Psoas muscle (tissue), 8 donors: Measurements from ENCODE around the gene KCP. TPM values are rescaled to one million over a fixed set of nuclear protein-coding genes. Genes with fewer than 3 reads are reported as not detected.

ENCODE experiments used
- ATAC-seq, 4 donors: fragments of 200-7000 bp; cut with Tn5 transposase; one replicate each; pipeline ENCODE4 v1.9.1; 2020; ENCODE audit warnings: moderate library complexity in 3 of 4, mild to moderate bottlenecking in 2 of 4
- DNase-seq, 2 donors: peaks; one replicate each; pipeline ENCODE4 v3.0.0-alpha.2; 2020
- H3K27ac ChIP-seq: fragments of 200-600 bp; one replicate; pipeline ENCODE4 v1.8.0; 2022
- H3K27me3 ChIP-seq, 3 donors: fragments of 200-600 bp in 1 of 3; one replicate each; pipeline versions ENCODE4 v1.6.1 to v1.8.0; 2013 to 2022; ENCODE audit warnings: low read length in 2 of 3, mild to moderate bottlenecking in 2 of 3, moderate library complexity in 1 of 3; ENCODE audit not compliant: insufficient read depth in 3 of 3
- H3K36me3 ChIP-seq, 2 donors: fragments of 200-600 bp in 1 of 2; one replicate each; pipeline versions ENCODE4 v1.6.1 to v1.8.0; 2013 to 2022; ENCODE audit warnings: low read depth in 1 of 2, mild to moderate bottlenecking in 1 of 2, moderate library complexity in 1 of 2; ENCODE audit not compliant: insufficient read depth in 1 of 2
- H3K4me1 ChIP-seq: fragments of 200-600 bp; one replicate; pipeline ENCODE4 v1.8.0; 2022
- H3K4me3 ChIP-seq: fragments of 200-600 bp; one replicate; pipeline ENCODE4 v1.8.0; 2022; ENCODE audit warnings: mild to moderate bottlenecking
- H3K9me3 ChIP-seq: fragments of 200-600 bp; one replicate; pipeline ENCODE4 v1.8.0; 2022
- CTCF ChIP-seq: fragments of 200-600 bp; IDR thresholded peaks from one replicate; pipeline ENCODE4 v1.8.0; 2022; ENCODE audit warnings: antibody characterized with exemption
- WGBS, 3 donors: extraction: QIAGEN DNeasy Blood & Tissue Kit; methylation state at CpG; one replicate each; pipeline versions ENCODE4 v1.1.6 to v1.1.7; 2013; 5-methylcytosine and 5-hydroxymethylcytosine counted together
- intact Hi-C, 2 donors: fragments of 100-400 bp; cut with DNase I; formaldehyde crosslinking; loops; one replicate each; pipeline versions ENCODE4 v1.11.0 to v1.14.2; 2022
- polyA plus RNA-seq, 3 donors: library from polyadenylated mRNA; stranded (reverse); fragments of 200-250 nt; gene quantifications; one replicate each; pipeline ENCODE4 v1.2.3, GENCODE V29; 2013
- total RNA-seq, 4 donors: library from RNA; stranded (reverse); fragmentation: NEBNext Ultra II Directional in 2 of 4; extraction: Animal tissue kit (Norgen Biotek cat#: 25700) in 2 of 4; gene quantifications; one replicate each; pipeline versions ENCODE4 v1.2.1 to v1.2.4, GENCODE V29; 2021 to 2023
- donor health status: healthy with polysubstance abuse.
- donor health status: DM: no; HTN: no; CAD: no; lungs with moderate emphysema.
- donor health status: Bipolar disorder and iron deficiency.
- donor health status: healthy.
- donor health status: DM: yes; HTN: yes; CAD: no.
- donor health status: DM: no; HTN: no; CAD: no.
- donor health status: DM: no; HTN: no; CAD: no.
- donor health status: DM: yes; HTN: yes; CAD: no.

KCP gene
- total and polyA plus RNA-seq, 7 donors: 0.03 to 0.34 (median 0.15) TPM

GRCh38 chr7:128900237-128900636 lies 10.3 kb downstream of the KCP start:
- H3K27ac ChIP-seq: no peak overlapping the region
- intact Hi-C loops: no loop called here
- no peak for DNase-seq
- H3K36me3 ChIP-seq: no peaks in the 10 kb centered on the region
- no peak overlapping the region for H3K4me3 ChIP-seq
- H3K27me3 ChIP-seq: no peaks in the 10 kb centered on the region
- no peak for ATAC-seq
- WGBS, 3 donors: 51 to 58% (median 58%) methylated on average over 1 of the region's 1 CpG
- H3K4me1 ChIP-seq: no peaks in the 10 kb centered on the region
- H3K9me3 ChIP-seq: peaks cover 9% of the 10 kb centered on the region
- TF ChIP-seq CTCF: no peak

GRCh38 chr7:128899392-128899791 lies 11.1 kb downstream of the KCP start:
- intact Hi-C loops: no loop called here

GRCh38 chr7:128895320-128895719 lies 15.2 kb downstream of the KCP start:
- H3K27ac ChIP-seq: no peak overlapping the region
- intact Hi-C loops: no loop called here
- 66 to 78% (median 78%) methylated on average over 3 of the region's 3 CpGs for WGBS, 3 donors
- TF ChIP-seq CTCF: no peak
- no peak for ATAC-seq
- H3K9me3 ChIP-seq: peaks cover 9% of the 10 kb centered on the region
- no peaks in the 10 kb centered on the region for H3K4me1 ChIP-seq
- no peak for DNase-seq
- peaks cover 0 to 13% (median 1%) of the 10 kb centered on the region in 3 donors for H3K27me3 ChIP-seq
- H3K36me3 ChIP-seq: no peaks in the 10 kb centered on the region
- H3K4me3 ChIP-seq: no peak overlapping the region

More at GRCh38 chr7:128899392-128899791, 11.1 kb downstream of the KCP start:
- H3K36me3 ChIP-seq: no peaks in the 10 kb centered on the region
- no peaks in the 10 kb centered on the region for H3K27me3 ChIP-seq
- DNase-seq (no peak), ATAC-seq (no peak)
- no peak overlapping the region for H3K27ac ChIP-seq
- no peak for TF ChIP-seq CTCF
- H3K4me1 ChIP-seq: no peaks in the 10 kb centered on the region
- H3K9me3 ChIP-seq: peaks cover 9% of the 10 kb centered on the region
- no peak overlapping the region for H3K4me3 ChIP-seq

GRCh38 chr7:128894101-128894440 lies 16.4 kb downstream of the KCP start:
- ATAC-seq (peak in 1 of 4 donors; percentile 20), DNase-seq (peak in 1 of 2 donors; percentile 42)
- WGBS, 3 donors: 88 to 94% (median 92%) methylated on average over 6 of the region's 6 CpGs
- intact Hi-C loops: no loop called here
- no peak for TF ChIP-seq CTCF
- H3K27me3 ChIP-seq: peaks cover 0 to 20% (median 4%) of the 10 kb centered on the region in 3 donors
- no peaks in the 10 kb centered on the region for H3K9me3 ChIP-seq
- H3K4me1 ChIP-seq: no peaks in the 10 kb centered on the region
- H3K27ac ChIP-seq: no peak overlapping the region
- no peaks in the 10 kb centered on the region for H3K36me3 ChIP-seq
- H3K4me3 ChIP-seq: no peak overlapping the region

GRCh38 chr7:128893251-128894100 lies 17.0 kb downstream of the KCP start:
- ATAC-seq (peak in 1 of 4 donors; percentile 8), DNase-seq (peak in 1 of 2 donors; percentile 49)
- Histone ChIP-seq H3K36me3 (no peaks in the 10 kb centered on the region), H3K27ac (no peak overlapping the region), H3K9me3 (no peaks in the 10 kb centered on the region), H3K4me3 (no peak overlapping the region), H3K4me1 (no peaks in the 10 kb centered on the region), H3K27me3 (peaks cover 0 to 20% (median 4%) of the 10 kb centered on the region in 3 donors)
- WGBS, 3 donors: 80 to 89% (median 81%) methylated on average over 21 to 23 of the region's 23 CpGs
- TF ChIP-seq CTCF: no peak
- intact Hi-C loops: no loop called here
